Measurements from ENCODE around the gene B3GNT2. TPM values are rescaled to one million over a fixed set of nuclear protein-coding genes. Genes with fewer than 3 reads are reported as not detected.
A peak's percentile ranks its signal among the peaks of the same experiment; 100 is the strongest.

B3GNT2 gene
- total RNA-seq, 4 donors from 2014 or later, result 28.1 to 41.6 (median 38.4) TPM

DNA sequence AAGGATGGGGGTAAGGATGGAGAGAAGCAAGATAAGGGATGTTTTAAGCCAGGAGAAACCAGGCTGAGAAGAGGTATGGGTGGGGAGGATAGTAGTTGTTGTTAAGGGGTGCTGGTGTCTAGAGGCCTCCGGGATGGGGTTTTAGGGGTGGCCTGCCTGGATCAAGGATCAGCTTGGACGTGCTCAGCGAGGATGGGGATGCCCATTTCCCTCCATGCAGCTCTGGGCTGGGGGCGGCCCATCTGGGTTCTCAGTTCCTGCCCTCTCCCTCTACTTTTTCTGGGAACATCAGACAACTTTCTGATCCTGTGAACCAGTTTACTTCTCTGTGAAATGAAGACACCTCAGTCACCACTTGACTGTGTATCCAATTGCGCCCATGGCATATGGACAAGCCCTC is 10.1 kb downstream of the B3GNT2 start:
- H3K27ac ChIP-seq, result no peak overlapping the region
- no peak overlapping the region for H3K4me3 ChIP-seq
- in situ Hi-C loops (cut with MboI; ENCODE audit: low pct_ligation_motif_present in 1 of 4, low pct_unique_long_range_greater_than_20kb in 1 of 4, low sequenced_read_pairs in 3 of 4) (loop anchor here in 1 of 4 donors (10.0 kb wide), 1 partner anchor 209 kb away; no protein-coding TSS in a partner anchor), intact Hi-C loops (cut with DNase I; ENCODE audit: low total_unique reads) (no loop called here)
- no peaks in the 10 kb centered on the region for H3K9me3 ChIP-seq
- 80 to 97% methylated on average over 1 to 5 of the region's 5 CpGs for WGBS, 2 donors (ENCODE audit: low coverage in 1 of 2)
- no peak for TF ChIP-seq POLR2AphosphoS5 (IDR thresholded peaks at IDR 0.05)
- TF ChIP-seq, protein P1, sequence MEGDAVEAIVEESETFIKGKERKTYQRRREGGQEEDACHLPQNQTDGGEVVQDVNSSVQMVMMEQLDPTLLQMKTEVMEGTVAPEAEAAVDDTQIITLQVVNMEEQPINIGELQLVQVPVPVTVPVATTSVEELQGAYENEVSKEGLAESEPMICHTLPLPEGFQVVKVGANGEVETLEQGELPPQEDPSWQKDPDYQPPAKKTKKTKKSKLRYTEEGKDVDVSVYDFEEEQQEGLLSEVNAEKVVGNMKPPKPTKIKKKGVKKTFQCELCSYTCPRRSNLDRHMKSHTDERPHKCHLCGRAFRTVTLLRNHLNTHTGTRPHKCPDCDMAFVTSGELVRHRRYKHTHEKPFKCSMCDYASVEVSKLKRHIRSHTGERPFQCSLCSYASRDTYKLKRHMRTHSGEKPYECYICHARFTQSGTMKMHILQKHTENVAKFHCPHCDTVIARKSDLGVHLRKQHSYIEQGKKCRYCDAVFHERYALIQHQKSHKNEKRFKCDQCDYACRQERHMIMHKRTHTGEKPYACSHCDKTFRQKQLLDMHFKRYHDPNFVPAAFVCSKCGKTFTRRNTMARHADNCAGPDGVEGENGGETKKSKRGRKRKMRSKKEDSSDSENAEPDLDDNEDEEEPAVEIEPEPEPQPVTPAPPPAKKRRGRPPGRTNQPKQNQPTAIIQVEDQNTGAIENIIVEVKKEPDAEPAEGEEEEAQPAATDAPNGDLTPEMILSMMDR (IDR thresholded peaks at IDR 0.05), result no peak
- no peak for TF ChIP-seq POLR2A (IDR thresholded peaks at IDR 0.05)
- TF ChIP-seq EP300 (IDR thresholded peaks at IDR 0.05; ENCODE audit: low read depth), result no peak
- peaks cover 0 to 44% (median 10%) of the 10 kb centered on the region in 4 donors for H3K4me1 ChIP-seq
- no peak for DNase-seq
- no peaks in the 10 kb centered on the region for H3K36me3 ChIP-seq
- no peaks in the 10 kb centered on the region for H3K27me3 ChIP-seq

DNA sequence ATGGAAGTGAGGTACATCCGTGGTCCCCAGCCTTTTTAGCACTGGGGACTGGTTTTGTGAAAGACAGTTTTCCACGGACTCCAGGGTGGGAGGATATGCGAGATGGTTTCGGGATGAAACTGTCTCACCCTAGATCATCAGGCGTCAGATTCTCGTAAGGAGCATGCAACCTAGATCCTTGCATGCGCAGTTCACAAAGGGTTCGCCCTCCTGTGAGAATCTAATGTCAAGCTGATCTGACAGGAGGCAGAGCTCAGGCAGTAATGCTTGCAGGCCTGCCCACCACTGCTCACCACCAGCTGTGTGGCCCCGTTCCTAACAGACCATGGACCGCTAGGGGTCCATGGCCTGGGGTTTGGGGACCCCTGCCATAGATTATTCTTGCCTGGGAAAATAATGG is 11.6 kb downstream of the B3GNT2 start:
- 90 to 100% methylated on average over 5 to 10 of the region's 10 CpGs for WGBS, 2 donors (ENCODE audit: low coverage in 1 of 2)
- Histone ChIP-seq H3K4me3 (no peak overlapping the region), H3K27ac (no peak overlapping the region), H3K4me1 (peaks cover 0 to 29% (median 10%) of the 10 kb centered on the region in 4 donors), H3K27me3 (no peaks in the 10 kb centered on the region), H3K36me3 (no peaks in the 10 kb centered on the region), H3K9me3 (no peaks in the 10 kb centered on the region)
- no peak for DNase-seq
- in situ Hi-C loops (cut with MboI; ENCODE audit: low pct_ligation_motif_present in 1 of 4, low pct_unique_long_range_greater_than_20kb in 1 of 4, low sequenced_read_pairs in 3 of 4) (loop anchor here in 1 of 4 donors (10.0 kb wide), 1 partner anchor 207 kb away; no protein-coding TSS in a partner anchor), intact Hi-C loops (cut with DNase I; ENCODE audit: low total_unique reads) (no loop called here)
- TF ChIP-seq, protein P1 (IDR thresholded peaks at IDR 0.05), result no peak
- TF ChIP-seq EP300 (IDR thresholded peaks at IDR 0.05; ENCODE audit: low read depth) (no peak), POLR2A (IDR thresholded peaks at IDR 0.05) (no peak), POLR2AphosphoS5 (IDR thresholded peaks at IDR 0.05) (no peak)

DNA sequence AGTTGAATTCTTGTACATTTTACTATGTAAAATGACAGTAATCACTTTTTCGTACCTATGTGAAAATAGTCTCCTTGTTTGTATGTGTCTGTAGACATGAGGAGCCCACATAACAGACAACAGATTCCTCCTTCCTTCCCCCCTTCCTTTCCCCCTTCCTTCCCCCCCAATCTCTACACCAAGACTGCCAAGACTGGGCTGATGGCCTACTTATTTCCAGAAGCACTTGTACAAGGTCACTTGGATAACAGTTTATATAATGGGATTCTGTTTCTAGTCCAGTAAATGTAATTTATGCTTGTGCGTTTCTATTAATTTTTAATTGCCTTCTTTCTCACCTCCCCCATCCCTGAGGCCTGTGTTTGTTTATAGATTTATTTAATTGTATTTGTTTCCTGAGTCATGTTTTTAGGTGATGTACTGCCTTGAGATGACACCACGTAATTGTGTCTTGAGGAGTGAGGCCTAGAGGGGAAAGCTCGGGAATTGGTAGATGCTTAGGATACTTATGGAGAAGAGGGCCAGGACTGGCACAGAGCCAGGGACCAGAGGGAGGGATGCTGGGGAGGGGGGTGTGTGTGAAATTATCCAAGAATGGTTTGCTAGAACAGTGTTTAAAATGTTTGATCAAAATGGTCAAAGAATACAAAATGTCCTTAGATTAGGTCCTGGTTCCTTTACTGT is 12.3 kb downstream of the B3GNT2 start:
- no peak overlapping the region for H3K4me3 ChIP-seq
- no peaks in the 10 kb centered on the region for H3K27me3 ChIP-seq
- in situ Hi-C loops (cut with MboI; ENCODE audit: low pct_ligation_motif_present in 1 of 4, low pct_unique_long_range_greater_than_20kb in 1 of 4, low sequenced_read_pairs in 3 of 4), result loop anchor here in 1 of 4 donors (10.0 kb wide), 1 partner anchor 207 kb away; no protein-coding TSS in a partner anchor
- no peak for TF ChIP-seq POLR2AphosphoS5 (IDR thresholded peaks at IDR 0.05)
- no peak for TF ChIP-seq EP300 (IDR thresholded peaks at IDR 0.05; ENCODE audit: low read depth)
- TF ChIP-seq POLR2A (IDR thresholded peaks at IDR 0.05), result no peak
- TF ChIP-seq, protein P1 (IDR thresholded peaks at IDR 0.05), result no peak
- intact Hi-C loops (cut with DNase I; ENCODE audit: low total_unique reads), result no loop called here
- no peak for DNase-seq
- 61 to 78% methylated on average over 4 of the region's 4 CpGs for WGBS, 2 donors (ENCODE audit: low coverage in 1 of 2)
- H3K4me1 ChIP-seq, result peaks cover 0 to 27% (median 9%) of the 10 kb centered on the region in 4 donors
- no peaks in the 10 kb centered on the region for H3K9me3 ChIP-seq
- no peaks in the 10 kb centered on the region for H3K36me3 ChIP-seq
- peak overlapping the region in 1 of 4 donors; percentile 5 for H3K27ac ChIP-seq

DNA sequence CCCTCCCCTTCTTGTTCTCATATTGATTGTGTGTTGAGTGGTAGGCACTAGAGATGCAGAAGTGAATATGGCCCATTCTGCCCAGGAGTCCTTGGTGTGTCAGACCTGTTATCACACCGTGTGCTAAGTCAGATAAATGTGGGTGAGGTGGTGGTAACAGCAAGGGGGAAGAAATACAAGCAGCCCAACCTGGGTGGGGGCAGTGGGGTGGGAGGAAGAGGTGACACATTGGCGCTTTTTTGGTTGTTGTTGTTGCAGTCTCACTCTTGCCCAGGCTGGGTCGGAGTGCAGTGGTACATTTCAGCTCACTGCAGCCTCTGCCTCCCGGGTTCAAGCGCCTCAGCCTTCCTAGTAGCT is 12.8 kb downstream of the B3GNT2 start:
- H3K27me3 ChIP-seq, result no peaks in the 10 kb centered on the region
- no peaks in the 10 kb centered on the region for H3K36me3 ChIP-seq
- peak overlapping the region in 1 of 4 donors; percentile 5 for H3K27ac ChIP-seq
- in situ Hi-C loops (cut with MboI; ENCODE audit: low pct_ligation_motif_present in 1 of 4, low pct_unique_long_range_greater_than_20kb in 1 of 4, low sequenced_read_pairs in 3 of 4) (loop anchor here in 1 of 4 donors (10.0 kb wide), 1 partner anchor 206 kb away; no protein-coding TSS in a partner anchor), intact Hi-C loops (cut with DNase I; ENCODE audit: low total_unique reads) (no loop called here)
- 72 to 90% methylated on average over 2 to 5 of the region's 5 CpGs for WGBS, 2 donors (ENCODE audit: low coverage in 1 of 2)
- DNase-seq, result no peak
- peaks cover 0 to 31% (median 9%) of the 10 kb centered on the region in 4 donors for H3K4me1 ChIP-seq
- TF ChIP-seq POLR2AphosphoS5 (IDR thresholded peaks at IDR 0.05) (no peak), EP300 (IDR thresholded peaks at IDR 0.05; ENCODE audit: low read depth) (no peak), POLR2A (IDR thresholded peaks at IDR 0.05) (no peak)
- TF ChIP-seq, protein P1 (IDR thresholded peaks at IDR 0.05), result no peak
- no peaks in the 10 kb centered on the region for H3K9me3 ChIP-seq
- H3K4me3 ChIP-seq, result no peak overlapping the region
